Measurements from ENCODE around the gene PPIL4.

- no peak for TF ChIP-seq CTCF (IDR thresholded peaks at IDR 0.05)
- TF ChIP-seq POLR2AphosphoS5 (IDR thresholded peaks at IDR 0.05), result no peak
- no peak for TF ChIP-seq POLR2A (IDR thresholded peaks at IDR 0.05)
These were observed 47.1 kb upstream of the PPIL4 start for GRCh38 chr6:149592983-149593382.

Data from sigmoid colon (tissue), 4 donors.